Trophoblast cell (in vitro differentiated cells and primary cell): ENCODE data around the gene FOXR1.

Source experiments
- DNase-seq, 2 donors: peaks; one replicate each; pipeline ENCODE4 v3.0.0-alpha.2; 2016
- H2AFZ ChIP-seq: 2 replicates; pipeline ENCODE4 v1.6.1; 2013; ENCODE audit warnings: low read length, moderate library complexity, mild to moderate bottlenecking; ENCODE audit not compliant: insufficient read depth, poor library complexity
- H2AK5ac ChIP-seq: 2 replicates; pipeline ENCODE4 v1.6.1; 2013; ENCODE audit warnings: mild to moderate bottlenecking, low read length
- H2BK120ac ChIP-seq: 2 replicates; pipeline ENCODE4 v1.6.1; 2013; ENCODE audit warnings: low read length, mild to moderate bottlenecking, moderate library complexity; ENCODE audit not compliant: insufficient read depth, poor library complexity
- H2BK12ac ChIP-seq: 2 replicates; pipeline ENCODE4 v1.6.1; 2013; ENCODE audit warnings: mild to moderate bottlenecking, low read length, moderate library complexity
- H2BK5ac ChIP-seq: 2 replicates; pipeline ENCODE4 v1.6.1; 2013; ENCODE audit warnings: low read length, low read depth, moderate library complexity, mild to moderate bottlenecking; ENCODE audit not compliant: poor library complexity
- H3K14ac ChIP-seq: 2 replicates; pipeline ENCODE4 v1.6.1; 2013; ENCODE audit warnings: mild to moderate bottlenecking, low read length
- H3K18ac ChIP-seq: 2 replicates; pipeline ENCODE4 v1.6.1; 2013; ENCODE audit warnings: mild to moderate bottlenecking, low read length
- H3K23ac ChIP-seq: 2 replicates; pipeline ENCODE4 v1.6.1; 2013; ENCODE audit warnings: low read length
- H3K27ac ChIP-seq: 2 replicates; pipeline ENCODE4 v1.5.1; 2013; ENCODE audit warnings: low read depth, mild to moderate bottlenecking, inconsistent platforms, low read length, moderate library complexity
- H3K27me3 ChIP-seq: 2 replicates; pipeline ENCODE4 v1.6.1; 2013; ENCODE audit warnings: inconsistent platforms, mild to moderate bottlenecking, low read length, moderate library complexity; ENCODE audit not compliant: insufficient read depth
- H3K36me3 ChIP-seq, 2 experiments: 1 replicate in 1 of 2; 2 replicates in 1 of 2; pipeline ENCODE4 v1.6.1; 2013; ENCODE audit warnings: low read length in 2 of 2, mild to moderate bottlenecking in 2 of 2, moderate library complexity in 1 of 2; ENCODE audit not compliant: insufficient read depth in 2 of 2, control insufficient read depth in 1 of 2
- H3K4ac ChIP-seq: 2 replicates; pipeline ENCODE4 v1.6.1; 2013; ENCODE audit warnings: low read depth, mild to moderate bottlenecking, low read length, moderate library complexity
- H3K4me1 ChIP-seq, 2 experiments: 1 replicate in 1 of 2; 2 replicates in 1 of 2; pipeline ENCODE4 v1.6.1; 2013; ENCODE audit warnings: low read length in 2 of 2, mild to moderate bottlenecking in 2 of 2, moderate library complexity in 1 of 2; ENCODE audit not compliant: insufficient read depth in 2 of 2, control insufficient read depth in 1 of 2
- H3K4me2 ChIP-seq: 2 replicates; pipeline ENCODE4 v1.6.1; 2013; ENCODE audit warnings: inconsistent platforms, mild to moderate bottlenecking, low read length, moderate library complexity
- H3K4me3 ChIP-seq: 2 replicates; pipeline ENCODE4 v1.5.1; 2013; ENCODE audit warnings: mild to moderate bottlenecking, low read depth, low read length, inconsistent platforms
- H3K79me1 ChIP-seq: one replicate; pipeline ENCODE4 v1.6.1; 2013; ENCODE audit warnings: low read length
- H3K79me2 ChIP-seq: 2 replicates; pipeline ENCODE4 v1.6.1; 2013; ENCODE audit warnings: low read length, mild to moderate bottlenecking; ENCODE audit not compliant: control insufficient read depth, insufficient read depth, poor library complexity
- H3K9ac ChIP-seq: 2 replicates; pipeline ENCODE4 v1.6.1; 2013; ENCODE audit warnings: mild to moderate bottlenecking, low read length
- H3K9me3 ChIP-seq: 2 replicates; pipeline ENCODE4 v1.6.1; 2013; ENCODE audit warnings: low read depth, mild to moderate bottlenecking, control low read depth, inconsistent platforms, low read length; ENCODE audit not compliant: insufficient read depth
- H4K12ac ChIP-seq: 2 replicates; pipeline ENCODE4 v1.6.1; 2013; ENCODE audit warnings: low read depth, mild to moderate bottlenecking, low read length, moderate library complexity
- H4K8ac ChIP-seq: 2 replicates; pipeline ENCODE4 v1.6.1; 2013; ENCODE audit warnings: low read depth, mild to moderate bottlenecking, low read length, moderate library complexity
- H4K91ac ChIP-seq: one replicate; pipeline ENCODE4 v1.6.1; 2013; ENCODE audit warnings: low read depth, mild to moderate bottlenecking, low read length, moderate library complexity
- WGBS: extraction: QIAGEN DNeasy Blood & Tissue Kit; methylation state at CpG from one replicate; pipeline ENCODE4 v1.1.7; 2013; ENCODE audit warnings: missing lambda C conversion rate; ENCODE audit not compliant: insufficient read length, insufficient coverage; ENCODE audit errors: extremely low coverage; 5-methylcytosine and 5-hydroxymethylcytosine counted together

Gene FOXR1

GRCh38 chr11:118931571-118931970 lies 40.0 kb upstream of the FOXR1 start:
- Histone ChIP-seq H2BK120ac (no peak overlapping the region), H3K36me3 (no peaks in the 10 kb centered on the region), H3K9me3 (peaks cover 2% of the 10 kb centered on the region), H3K9ac (no peak overlapping the region), H4K91ac (no peak overlapping the region), H4K8ac (no peak overlapping the region), H3K27me3 (no peaks in the 10 kb centered on the region), H2AFZ (no peak overlapping the region), H3K23ac (no peak overlapping the region), H2AK5ac (no peak overlapping the region), H3K18ac (no peak overlapping the region), H3K79me1 (peaks cover 16% of the 10 kb centered on the region), H2BK5ac (no peak overlapping the region), H3K4ac (no peak overlapping the region), H3K79me2 (peaks cover 3% of the 10 kb centered on the region), H2BK12ac (no peak overlapping the region), H3K14ac (no peak overlapping the region), H3K4me1 (peaks cover 0 to 7% of the 10 kb centered on the region in 2 experiments), H3K4me3 (no peak overlapping the region), H3K4me2 (no peak overlapping the region), H4K12ac (no peak overlapping the region), H3K27ac (no peak overlapping the region)
- no peak for DNase-seq

GRCh38 chr11:118933486-118933885 lies 38.1 kb upstream of the FOXR1 start:
- H4K91ac ChIP-seq: no peak overlapping the region
- no peaks in the 10 kb centered on the region for H3K36me3 ChIP-seq
- no peak overlapping the region for H4K8ac ChIP-seq
- no peak overlapping the region for H2BK120ac ChIP-seq
- H3K4me1 ChIP-seq: peaks cover 2 to 5% of the 10 kb centered on the region in 2 experiments
- no peak for DNase-seq
- H3K9me3 ChIP-seq: peaks cover 2% of the 10 kb centered on the region
- no peak overlapping the region for H3K23ac ChIP-seq
- no peak overlapping the region for H3K9ac ChIP-seq
- H2BK5ac ChIP-seq: no peak overlapping the region
- H3K4ac ChIP-seq: no peak overlapping the region
- peaks cover 13% of the 10 kb centered on the region for H3K79me1 ChIP-seq
- H2BK12ac ChIP-seq: no peak overlapping the region
- H3K4me3 ChIP-seq: no peak overlapping the region
- WGBS: no CpG with 5 or more reads among the region's 4 CpGs
- H3K4me2 ChIP-seq: no peak overlapping the region
- H3K79me2 ChIP-seq: peaks cover 3% of the 10 kb centered on the region
- no peak overlapping the region for H3K18ac ChIP-seq
- no peaks in the 10 kb centered on the region for H3K27me3 ChIP-seq
- no peak overlapping the region for H2AK5ac ChIP-seq
- H3K27ac ChIP-seq: no peak overlapping the region
- H3K14ac ChIP-seq: no peak overlapping the region
- no peak overlapping the region for H2AFZ ChIP-seq
- no peak overlapping the region for H4K12ac ChIP-seq

GRCh38 chr11:118935376-118935775 lies 36.2 kb upstream of the FOXR1 start:
- no peaks in the 10 kb centered on the region for H3K27me3 ChIP-seq
- no peak overlapping the region for H2BK12ac ChIP-seq
- H3K4me3 ChIP-seq: no peak overlapping the region
- no peak overlapping the region for H2AK5ac ChIP-seq
- no peak overlapping the region for H3K9ac ChIP-seq
- no peaks in the 10 kb centered on the region for H3K79me2 ChIP-seq
- H3K14ac ChIP-seq: no peak overlapping the region
- H4K12ac ChIP-seq: no peak overlapping the region
- no peak overlapping the region for H3K4me2 ChIP-seq
- H3K18ac ChIP-seq: no peak overlapping the region
- no peak overlapping the region for H2BK120ac ChIP-seq
- no peak overlapping the region for H4K8ac ChIP-seq
- H3K4me1 ChIP-seq: peaks cover 9 to 14% of the 10 kb centered on the region in 2 experiments
- WGBS: no CpG with 5 or more reads among the region's 8 CpGs
- no peak overlapping the region for H2BK5ac ChIP-seq
- DNase-seq: no peak
- no peak overlapping the region for H3K27ac ChIP-seq
- H4K91ac ChIP-seq: no peak overlapping the region
- H3K23ac ChIP-seq: no peak overlapping the region
- peaks cover 2% of the 10 kb centered on the region for H3K9me3 ChIP-seq
- H2AFZ ChIP-seq: no peak overlapping the region
- no peaks in the 10 kb centered on the region for H3K36me3 ChIP-seq
- H3K4ac ChIP-seq: no peak overlapping the region
- H3K79me1 ChIP-seq: peaks cover 2% of the 10 kb centered on the region

DNA sequence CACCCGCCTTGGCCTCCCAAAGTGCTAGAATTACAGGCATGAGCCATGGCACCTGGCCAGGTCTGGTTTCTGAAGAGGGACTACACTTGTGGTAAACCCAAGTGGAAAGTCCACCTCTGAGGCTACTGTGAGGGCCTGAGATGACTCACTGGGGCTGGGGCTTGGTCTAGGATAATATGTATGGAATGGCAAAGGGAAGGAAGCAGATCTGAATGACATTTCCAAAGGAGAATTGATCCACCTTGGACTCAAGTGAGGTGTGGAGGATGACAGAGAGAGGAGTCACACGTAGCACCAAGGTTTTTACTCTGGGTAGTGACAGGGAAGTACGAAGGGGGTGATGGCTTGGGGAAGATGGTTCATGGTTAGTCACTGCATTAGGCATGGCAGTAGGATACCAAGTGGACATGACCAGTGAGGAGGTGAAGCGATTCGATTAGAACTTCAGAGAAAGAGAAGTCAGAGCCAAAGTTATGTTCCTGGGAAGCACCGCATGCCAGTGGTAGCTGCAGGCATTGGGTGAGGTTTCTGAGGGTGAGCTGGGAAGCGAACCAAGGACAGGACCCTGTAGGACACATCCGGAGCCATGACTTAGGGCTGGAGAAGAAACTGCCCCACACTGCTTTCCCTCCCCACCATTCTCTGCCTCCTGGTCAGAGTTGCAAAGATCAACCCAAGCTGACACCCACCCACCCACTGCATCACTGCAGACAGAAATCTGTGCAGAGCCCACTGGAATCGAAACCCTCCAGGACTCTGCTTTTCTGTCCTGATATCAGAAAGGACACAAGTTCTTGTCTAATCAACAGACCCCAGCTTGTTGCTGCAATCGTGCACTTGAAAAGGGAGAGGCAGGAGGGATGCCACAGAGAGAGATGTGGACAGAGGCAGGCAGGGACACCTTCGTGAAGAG lies 32.8 kb upstream of the FOXR1 start:
- Histone ChIP-seq H2AFZ (no peak overlapping the region), H3K36me3 (no peaks in the 10 kb centered on the region), H3K18ac (no peak overlapping the region), H3K4ac (no peak overlapping the region), H3K9ac (no peak overlapping the region), H3K23ac (peak overlapping the region; percentile 68), H3K4me2 (no peak overlapping the region), H3K4me1 (peaks cover 11 to 13% of the 10 kb centered on the region in 2 experiments), H4K8ac (no peak overlapping the region), H3K9me3 (no peaks in the 10 kb centered on the region), H4K12ac (no peak overlapping the region), H2AK5ac (no peak overlapping the region), H3K27me3 (no peaks in the 10 kb centered on the region), H2BK5ac (no peak overlapping the region), H4K91ac (no peak overlapping the region), H3K14ac (no peak overlapping the region), H3K4me3 (no peak overlapping the region), H3K79me1 (peaks cover 2% of the 10 kb centered on the region), H3K79me2 (no peaks in the 10 kb centered on the region), H3K27ac (no peak overlapping the region), H2BK12ac (no peak overlapping the region), H2BK120ac (no peak overlapping the region)
- no peak for DNase-seq
- no CpG with 5 or more reads among the region's 11 CpGs for WGBS
